ENCODE results near the gene SLC51B. TPM values are rescaled to one million over a fixed set of nuclear protein-coding genes. Genes with fewer than 3 reads are reported as not detected.

SLC51B gene
- total and polyA plus RNA-seq, 10 of the 15 experiments (the other 5 are each of a cell fraction or from before 2014, with no cell fraction given): 0.05 to 0.17 (median 0.13) TPM; not detected in 7

- Histone ChIP-seq H3K9me3 (replicated peaks; ENCODE audit: control insufficient read depth, insufficient read depth, low read length) (no peaks in the 10 kb centered on the region), H4K20me1 (ENCODE audit: control insufficient read depth, insufficient read depth) (peaks cover 3% of the 10 kb centered on the region; the same call in 1 of the 2 replicates), H3K27me3 (replicated peaks in 1 of 2; ENCODE audit: control insufficient read depth in 2 of 2, insufficient read depth in 2 of 2, low read length in 1 of 2) (peaks cover 0 to 6% of the 10 kb centered on the region in 2 experiments; a peak in 1 of 4 replicates), H3K36me3 (ENCODE audit: control insufficient read depth in 2 of 2, insufficient read depth in 2 of 2, low read length in 1 of 2) (no peaks in the 10 kb centered on the region), H3K9ac (ENCODE audit: control insufficient read depth, insufficient read depth, low read length) (no peak overlapping the region), H2AFZ (ENCODE audit: control insufficient read depth, low read depth, low read length) (no peak overlapping the region), H3K27ac (ENCODE audit: control insufficient read depth, insufficient read depth) (no peak overlapping the region), H3K4me2 (ENCODE audit: control insufficient read depth, insufficient read depth) (no peak overlapping the region), H3K4me1 (ENCODE audit: control insufficient read depth, insufficient read depth, low read length) (no peaks in the 10 kb centered on the region), H3K79me2 (ENCODE audit: control insufficient read depth, insufficient read depth, low read length) (no peaks in the 10 kb centered on the region), H3K4me3 (no peak overlapping the region)
- BruUV-seq (replicated peaks): no TSS peak
- ATAC-seq (no peak), FAIRE-seq (no peak), DNase-seq (ENCODE audit: low read depth, low spot score) (no peak)
- in situ Hi-C loops (cut with MboI): no loop called here
- intact Hi-C loops (cut with micrococcal nuclease; ENCODE audit: unreplicated experiment): loop anchor here (10.0 kb wide), 1 partner anchor 347 kb away; no protein-coding TSS in a partner anchor
- ChIA-PET POLR2A (no interaction called here), RAD21 (ENCODE audit: unreplicated experiment) (no interaction called here), SMC1A (ENCODE audit: uncharacterized antibody, unreplicated experiment) (interaction anchor here (1.4 kb wide), 1 partner anchor 17 kb away, joined by 3 read pairs; no protein-coding TSS in a partner anchor), CTCF (interaction anchor here (0.6 kb wide), 1 partner anchor 216 kb away, joined by 3 read pairs; no protein-coding TSS in a partner anchor)
- 25% methylated on average over 5 of the region's 5 CpGs for WGBS (ENCODE audit: insufficient coverage, insufficient replicate concordance, low lambda C conversion rate, missing lambda C conversion rate)
- TF ChIP-seq ATF7 (IDR thresholded peaks at IDR 0.05; ENCODE audit: low read depth) (no peak), IRF4 (IDR thresholded peaks at IDR 0.05; ENCODE audit: low read depth, low read length) (no peak), E2F8 (IDR thresholded peaks at IDR 0.05; ENCODE audit: low read depth, partially characterized antibody) (no peak)
Observed at GRCh38 chr15:65081758-65082157, 36.6 kb downstream of the SLC51B start.
